Measurements from ENCODE around the gene MAP4K3. TPM values are rescaled to one million over a fixed set of nuclear protein-coding genes. Genes with fewer than 3 reads are reported as not detected.

Gene MAP4K3
- polyA plus RNA-seq, 2 of the 4 experiments (the other 2 are of a cell fraction) = 15.8 to 44.6 TPM

DNA sequence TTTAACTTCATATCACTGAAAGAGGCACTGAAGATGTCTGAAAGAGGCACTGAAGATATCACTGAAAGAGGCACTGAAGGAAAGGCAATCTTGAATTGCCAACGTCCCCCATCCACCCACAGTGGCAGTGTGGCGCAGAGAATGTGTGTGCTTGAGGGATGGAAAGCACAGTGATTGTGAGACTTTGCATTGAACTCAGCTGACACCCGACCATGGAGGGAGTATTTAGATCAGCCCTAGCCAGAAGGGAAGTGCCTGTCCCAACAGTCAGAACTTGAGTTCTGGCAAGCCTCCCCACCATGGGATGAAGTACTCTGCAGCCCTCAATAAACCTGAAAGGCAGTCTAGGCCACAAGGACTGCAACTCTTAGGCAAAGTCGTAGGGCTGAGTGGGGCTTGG lies 33.8 kb downstream of the MAP4K3 start:
- Histone ChIP-seq H3K27ac (no peak overlapping the region), H3K4me2 (no peak overlapping the region), H3K4me3 (no peak overlapping the region), H3K4me1 (peaks cover 50% of the 10 kb centered on the region), H3K9me3 (no peaks in the 10 kb centered on the region)
- no peak for DNase-seq (ENCODE audit: low read depth in 1 of 2, low spot score in 1 of 2)
- ChIA-PET POLR2A (no interaction called here), CTCF (interaction anchor here (1.0 kb wide), 1 partner anchor 10 kb away, joined by 3 read pairs; no protein-coding TSS in a partner anchor)
- no peak for FAIRE-seq
- ATAC-seq = peak; percentile 25 to 47; a peak in 4 of 6 replicates
- no peak for TF ChIP-seq HDAC2 (IDR thresholded peaks at IDR 0.05)
- TF ChIP-seq, protein P1, sequence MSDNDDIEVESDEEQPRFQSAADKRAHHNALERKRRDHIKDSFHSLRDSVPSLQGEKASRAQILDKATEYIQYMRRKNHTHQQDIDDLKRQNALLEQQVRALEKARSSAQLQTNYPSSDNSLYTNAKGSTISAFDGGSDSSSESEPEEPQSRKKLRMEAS (IDR thresholded peaks at IDR 0.05) = no peak
- TF ChIP-seq, protein P2, sequence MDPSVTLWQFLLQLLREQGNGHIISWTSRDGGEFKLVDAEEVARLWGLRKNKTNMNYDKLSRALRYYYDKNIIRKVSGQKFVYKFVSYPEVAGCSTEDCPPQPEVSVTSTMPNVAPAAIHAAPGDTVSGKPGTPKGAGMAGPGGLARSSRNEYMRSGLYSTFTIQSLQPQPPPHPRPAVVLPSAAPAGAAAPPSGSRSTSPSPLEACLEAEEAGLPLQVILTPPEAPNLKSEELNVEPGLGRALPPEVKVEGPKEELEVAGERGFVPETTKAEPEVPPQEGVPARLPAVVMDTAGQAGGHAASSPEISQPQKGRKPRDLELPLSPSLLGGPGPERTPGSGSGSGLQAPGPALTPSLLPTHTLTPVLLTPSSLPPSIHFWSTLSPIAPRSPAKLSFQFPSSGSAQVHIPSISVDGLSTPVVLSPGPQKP (IDR thresholded peaks at IDR 0.05; ENCODE audit: low read depth, low read length) = no peak
- TF ChIP-seq EHMT2 (IDR thresholded peaks at IDR 0.05; ENCODE audit: low read depth) = no peak
- 83% methylated on average over 4 of the region's 4 CpGs for WGBS (ENCODE audit: missing lambda C conversion rate)

DNA sequence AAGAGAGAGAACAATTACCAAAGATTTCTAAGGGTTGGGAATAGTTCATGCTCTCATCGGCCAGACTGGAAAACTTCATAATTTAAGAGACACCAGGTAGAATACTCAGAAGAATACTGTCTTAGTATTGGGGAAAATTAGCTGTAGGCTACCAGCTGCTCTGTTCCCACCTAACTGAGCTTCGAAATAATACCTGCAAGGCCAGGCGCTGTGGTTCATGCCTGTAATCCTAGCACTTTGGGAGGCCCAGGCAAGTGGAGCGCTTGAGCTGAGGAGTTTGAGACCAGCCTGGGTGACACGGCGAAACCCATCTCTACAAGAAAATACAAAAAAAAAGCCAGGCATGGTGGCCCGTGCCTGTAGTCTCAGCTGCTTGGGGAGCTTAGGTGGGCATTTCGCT lies 35.8 kb downstream of the MAP4K3 start:
- no peak overlapping the region for H3K4me2 ChIP-seq
- TF ChIP-seq HOXB13 (CRISPR knock-in tag; IDR thresholded peaks at IDR 0.05; ENCODE audit: low read depth) (no peak), FOSB (CRISPR knock-in tag; IDR thresholded peaks at IDR 0.05) (no peak), SREBF2 (IDR thresholded peaks at IDR 0.05) (no peak)
- DNase-seq (ENCODE audit: low read depth in 1 of 2, low spot score in 1 of 2) (no peak), FAIRE-seq (no peak), ATAC-seq (no peak)
- no peak overlapping the region for H3K27ac ChIP-seq
- H3K4me3 ChIP-seq = no peak overlapping the region
- H3K9me3 ChIP-seq = no peaks in the 10 kb centered on the region
- peaks cover 38% of the 10 kb centered on the region for H3K4me1 ChIP-seq
- POLR2A ChIA-PET = no interaction called here
- CTCF ChIA-PET = interaction anchor here (1.2 to 1.8 kb wide), 3 partner anchors 10 to 22 kb away, joined by 4 to 5 read pairs (median 4); no protein-coding TSS in a partner anchor
- WGBS (ENCODE audit: missing lambda C conversion rate) = 95% methylated on average over 8 of the region's 8 CpGs

DNA sequence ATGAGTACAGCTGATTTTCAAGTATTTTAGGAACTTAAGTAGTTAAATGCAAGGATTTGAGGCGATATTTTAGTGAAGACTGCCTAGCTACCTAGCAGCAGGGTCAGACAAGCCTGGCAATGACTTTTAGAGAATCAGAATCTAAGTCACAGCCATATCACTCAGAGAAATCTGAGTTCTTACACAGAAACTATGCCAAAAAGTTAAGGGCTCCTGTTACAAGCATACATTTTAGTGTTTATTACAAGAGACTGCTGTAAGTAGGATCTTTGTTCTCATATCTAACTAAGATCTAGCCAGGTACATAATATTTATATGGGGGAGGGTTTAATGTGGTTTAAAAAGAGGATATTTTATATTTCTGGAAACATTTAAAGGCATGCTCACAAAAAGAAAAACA lies 37.5 kb downstream of the MAP4K3 start:
- peak in 1 of 2 experiments; percentile 13; a peak in 2 of 6 replicates for ATAC-seq
- CTCF ChIA-PET = interaction anchor here (1.3 kb wide), 1 partner anchor 20 kb away, joined by 3 read pairs; no protein-coding TSS in a partner anchor

DNA sequence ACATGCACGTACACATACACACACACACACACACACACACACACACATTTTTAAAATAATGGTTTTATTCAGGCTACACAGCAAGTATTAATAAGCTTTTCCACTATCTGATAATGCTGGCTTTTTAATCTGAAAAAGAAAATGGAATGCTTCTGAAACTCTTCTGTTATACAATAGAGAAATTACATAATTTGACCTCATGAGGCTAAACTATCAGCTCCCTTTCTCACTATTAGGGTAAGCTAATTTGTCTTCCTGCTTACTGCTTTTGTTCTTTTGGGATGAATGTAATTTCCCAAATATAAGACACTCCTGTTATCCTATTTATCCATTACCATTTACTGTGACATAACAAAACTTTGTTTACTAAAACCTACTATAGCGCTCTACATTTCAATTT lies 41.8 kb downstream of the MAP4K3 start:
- no peak for ATAC-seq
- WGBS (ENCODE audit: missing lambda C conversion rate) = 87% methylated on average over 2 of the region's 2 CpGs
- POLR2A ChIA-PET = no interaction called here
- Histone ChIP-seq H3K4me3 (no peak overlapping the region), H3K9me3 (no peaks in the 10 kb centered on the region), H3K27ac (no peak overlapping the region), H3K4me2 (no peak overlapping the region; the same call in 2 of the 3 replicates), H3K4me1 (peaks cover 51% of the 10 kb centered on the region)
- TF ChIP-seq JUN (IDR thresholded peaks at IDR 0.05) (no peak), CHD2 (IDR thresholded peaks at IDR 0.05; ENCODE audit: low read length, partially characterized antibody) (no peak), EHF (CRISPR knock-in tag; IDR thresholded peaks at IDR 0.05) (no peak), SREBF2 (IDR thresholded peaks at IDR 0.05) (no peak)
- DNase-seq (ENCODE audit: low read depth in 1 of 2, low spot score in 1 of 2) = no peak
- CTCF ChIA-PET = interaction anchor here (1.3 to 1.9 kb wide), 2 partner anchors 14 to 18 kb away, joined by 5 read pairs; no protein-coding TSS in a partner anchor
- no peak for FAIRE-seq

More for the DNA sequence above, 37.5 kb downstream of the MAP4K3 start:
- TF ChIP-seq CHD2 (IDR thresholded peaks at IDR 0.05; ENCODE audit: low read length, partially characterized antibody) (no peak), ZC3H11A (IDR thresholded peaks at IDR 0.05) (no peak), EHMT2 (IDR thresholded peaks at IDR 0.05; ENCODE audit: low read depth) (no peak), HEYL (CRISPR knock-in tag; IDR thresholded peaks at IDR 0.05) (no peak), NFE2L2 (conservative IDR thresholded peaks at IDR 0.05; ENCODE audit: low read length) (no peak), HOXA7 (CRISPR knock-in tag; IDR thresholded peaks at IDR 0.05) (no peak), RAD21 (conservative IDR thresholded peaks at IDR 0.05 in 1 of 2, IDR thresholded peaks at IDR 0.05 in 1 of 2) (no peak), TFCP2L1 (CRISPR knock-in tag; IDR thresholded peaks at IDR 0.05) (no peak), KDM1A (IDR thresholded peaks at IDR 0.05; ENCODE audit: low read depth) (no peak), ZSCAN20 (CRISPR knock-in tag; IDR thresholded peaks at IDR 0.05) (no peak)
- TF ChIP-seq, protein P3, sequence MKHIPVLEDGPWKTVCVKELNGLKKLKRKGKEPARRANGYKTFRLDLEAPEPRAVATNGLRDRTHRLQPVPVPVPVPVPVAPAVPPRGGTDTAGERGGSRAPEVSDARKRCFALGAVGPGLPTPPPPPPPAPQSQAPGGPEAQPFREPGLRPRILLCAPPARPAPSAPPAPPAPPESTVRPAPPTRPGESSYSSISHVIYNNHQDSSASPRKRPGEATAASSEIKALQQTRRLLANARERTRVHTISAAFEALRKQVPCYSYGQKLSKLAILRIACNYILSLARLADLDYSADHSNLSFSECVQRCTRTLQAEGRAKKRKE (CRISPR knock-in tag; IDR thresholded peaks at IDR 0.05; ENCODE audit: low read depth) = no peak
- TF ChIP-seq, protein P4, sequence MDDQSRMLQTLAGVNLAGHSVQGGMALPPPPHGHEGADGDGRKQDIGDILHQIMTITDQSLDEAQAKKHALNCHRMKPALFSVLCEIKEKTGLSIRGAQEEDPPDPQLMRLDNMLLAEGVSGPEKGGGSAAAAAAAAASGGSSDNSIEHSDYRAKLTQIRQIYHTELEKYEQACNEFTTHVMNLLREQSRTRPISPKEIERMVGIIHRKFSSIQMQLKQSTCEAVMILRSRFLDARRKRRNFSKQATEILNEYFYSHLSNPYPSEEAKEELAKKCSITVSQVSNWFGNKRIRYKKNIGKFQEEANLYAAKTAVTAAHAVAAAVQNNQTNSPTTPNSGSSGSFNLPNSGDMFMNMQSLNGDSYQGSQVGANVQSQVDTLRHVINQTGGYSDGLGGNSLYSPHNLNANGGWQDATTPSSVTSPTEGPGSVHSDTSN (IDR thresholded peaks at IDR 0.05) = no peak
- 84% methylated on average over 1 of the region's 1 CpG for WGBS (ENCODE audit: missing lambda C conversion rate)
- Histone ChIP-seq H3K4me2 (no peak overlapping the region), H3K27ac (no peak overlapping the region), H3K9me3 (no peaks in the 10 kb centered on the region), H3K4me1 (peaks cover 42% of the 10 kb centered on the region), H3K4me3 (no peak overlapping the region)
- no peak for DNase-seq (ENCODE audit: low read depth in 1 of 2, low spot score in 1 of 2)
- POLR2A ChIA-PET = no interaction called here
- no peak for FAIRE-seq
